Mesenchymal stem cell (in vitro differentiated cells and primary cell): ENCODE data around the gene ZSWIM4.
A peak's percentile ranks its signal among the peaks of the same experiment; 100 is the strongest.

Experiments used
- DNase-seq: peaks from one replicate; pipeline ENCODE4 v3.0.0-alpha.2; 2013
- H2AFZ ChIP-seq: one replicate; pipeline ENCODE4 v1.6.1; 2013; ENCODE audit warnings: low read depth, mild to moderate bottlenecking, control low read depth, inconsistent platforms, low read length, moderate library complexity
- H2AK5ac ChIP-seq: 2 replicates; pipeline ENCODE4 v1.6.1; 2013; ENCODE audit warnings: low read length, moderate library complexity, mild to moderate bottlenecking, inconsistent platforms; ENCODE audit not compliant: severe bottlenecking
- H2BK120ac ChIP-seq: one replicate; pipeline ENCODE4 v1.6.1; 2013; ENCODE audit warnings: low read depth, mild to moderate bottlenecking, inconsistent platforms, low read length, moderate library complexity
- H2BK12ac ChIP-seq, 2 experiments: one replicate each; pipeline ENCODE4 v1.6.1; 2013; ENCODE audit warnings: inconsistent platforms in 2 of 2, low read length in 2 of 2, mild to moderate bottlenecking in 2 of 2, moderate library complexity in 2 of 2, control low read depth in 1 of 2
- H2BK15ac ChIP-seq: one replicate; pipeline ENCODE4 v1.6.1; 2013; ENCODE audit warnings: mild to moderate bottlenecking, low read depth, inconsistent platforms; ENCODE audit not compliant: poor library complexity, severe bottlenecking
- H2BK5ac ChIP-seq: 2 replicates; pipeline ENCODE4 v1.6.1; 2013; ENCODE audit warnings: low read depth, mild to moderate bottlenecking, low read length, control low read depth, inconsistent platforms; ENCODE audit not compliant: poor library complexity, severe bottlenecking
- H3K14ac ChIP-seq, 2 experiments: one replicate each; pipeline ENCODE4 v1.6.1; 2013; ENCODE audit warnings: inconsistent platforms in 2 of 2, low read length in 2 of 2, control low read depth in 1 of 2, mild to moderate bottlenecking in 1 of 2, moderate library complexity in 1 of 2
- H3K18ac ChIP-seq, 2 experiments: one replicate each; pipeline ENCODE4 v1.6.1; 2013; ENCODE audit warnings: inconsistent platforms in 2 of 2, low read length in 2 of 2, control low read depth in 1 of 2, low read depth in 1 of 2, mild to moderate bottlenecking in 1 of 2
- H3K23ac ChIP-seq, 2 experiments: one replicate each; pipeline ENCODE4 v1.6.1; 2013; ENCODE audit warnings: inconsistent platforms in 2 of 2, low read length in 2 of 2, mild to moderate bottlenecking in 2 of 2, moderate library complexity in 2 of 2, control low read depth in 1 of 2
- H3K27ac ChIP-seq: 2 replicates; pipeline ENCODE4 v1.5.1; 2013; ENCODE audit warnings: mild to moderate bottlenecking, moderate library complexity, low read length, control low read depth, inconsistent platforms; ENCODE audit not compliant: poor library complexity, severe bottlenecking
- H3K27me3 ChIP-seq, 2 experiments: 2 replicates each; pipeline versions ENCODE4 v1.6.1 to v1.7.0; 2013; ENCODE audit warnings: low read length in 2 of 2, mild to moderate bottlenecking in 2 of 2, moderate library complexity in 2 of 2, control low read depth in 1 of 2, inconsistent platforms in 1 of 2; ENCODE audit not compliant: control insufficient read depth in 1 of 2, insufficient read depth in 1 of 2
- H3K36me3 ChIP-seq, 2 experiments: 2 replicates each; pipeline versions ENCODE4 v1.6.1 to v1.7.0; 2013; ENCODE audit warnings: low read length in 2 of 2, control low read depth in 1 of 2, inconsistent platforms in 1 of 2, low read depth in 1 of 2, mild to moderate bottlenecking in 1 of 2; ENCODE audit not compliant: insufficient read depth in 2 of 2, control insufficient read depth in 1 of 2
- H3K4ac ChIP-seq, 2 experiments: one replicate each; pipeline ENCODE4 v1.6.1; 2013; ENCODE audit warnings: inconsistent platforms in 2 of 2, low read length in 2 of 2, mild to moderate bottlenecking in 2 of 2, moderate library complexity in 2 of 2, control low read depth in 1 of 2, low read depth in 1 of 2
- H3K4me1 ChIP-seq: 2 replicates; pipeline ENCODE4 v1.6.1; 2013; ENCODE audit warnings: low read depth, low read length, control low read depth; ENCODE audit not compliant: control insufficient read depth, insufficient read depth
- H3K4me2 ChIP-seq: 2 replicates; pipeline ENCODE4 v1.6.1; 2013; ENCODE audit warnings: low read length, mild to moderate bottlenecking, inconsistent platforms; ENCODE audit not compliant: poor library complexity, severe bottlenecking
- H3K4me3 ChIP-seq, 2 experiments: 2 replicates each; pipeline versions ENCODE4 v1.5.1 to v1.7.0; 2013; ENCODE audit warnings: low read length in 2 of 2, mild to moderate bottlenecking in 2 of 2, control low read depth in 1 of 2, low read depth in 1 of 2; ENCODE audit not compliant: insufficient read depth in 1 of 2
- H3K79me1 ChIP-seq: replicated peaks from 2 replicates; pipeline ENCODE4 v1.6.1; 2013; ENCODE audit warnings: mild to moderate bottlenecking, control low read depth, low read length, inconsistent platforms; ENCODE audit not compliant: poor library complexity, severe bottlenecking
- H3K9ac ChIP-seq: 2 replicates; pipeline ENCODE4 v1.7.0; 2013; ENCODE audit warnings: mild to moderate bottlenecking, low read length, moderate library complexity
- H3K9me3 ChIP-seq: 2 replicates; pipeline ENCODE4 v1.7.0; 2013; ENCODE audit warnings: mild to moderate bottlenecking, low read length; ENCODE audit not compliant: control insufficient read depth
- H4K8ac ChIP-seq: one replicate; pipeline ENCODE4 v1.6.1; 2013; ENCODE audit warnings: inconsistent platforms, mild to moderate bottlenecking, low read length, moderate library complexity
- H4K91ac ChIP-seq: one replicate; pipeline ENCODE4 v1.6.1; 2013; ENCODE audit warnings: mild to moderate bottlenecking, low read length, inconsistent platforms
- WGBS: methylation state at CpG from one replicate; pipeline ENCODE4 v1.1.7; 2013; ENCODE audit warnings: mixed read lengths; 5-methylcytosine and 5-hydroxymethylcytosine counted together

Gene ZSWIM4

DNA sequence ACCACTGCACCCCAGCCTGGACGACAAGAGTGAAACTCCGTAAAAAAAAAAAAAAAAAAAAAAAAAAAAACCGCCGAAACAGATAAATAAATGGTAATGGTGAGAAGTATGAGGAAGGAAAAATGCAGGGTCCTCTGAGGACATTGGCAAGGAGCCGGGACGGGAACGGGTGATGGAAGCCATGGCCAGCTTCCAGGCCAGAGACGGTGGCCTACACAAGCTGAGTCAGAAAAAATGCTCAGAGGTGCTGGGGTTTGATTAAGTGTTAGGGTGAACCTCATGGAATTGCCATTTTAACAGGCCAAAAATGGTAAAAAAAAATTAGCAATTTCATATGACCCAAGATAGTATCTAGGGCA lies 866 bp upstream of the ZSWIM4 start:
- Histone ChIP-seq H2BK120ac (peak overlapping the region; percentile 79), H3K14ac (no peak overlapping the region), H3K27ac (peak overlapping the region; percentile 76), H2BK15ac (peak overlapping the region; percentile 77), H2BK12ac (peak overlapping the region in 1 of 2 experiments; percentile 50), H4K91ac (no peak overlapping the region), H3K79me1 (peaks cover 12% of the 10 kb centered on the region), H4K8ac (no peak overlapping the region), H3K27me3 (no peaks in the 10 kb centered on the region), H2BK5ac (no peak overlapping the region), H3K36me3 (peaks cover 0 to 5% of the 10 kb centered on the region in 2 experiments), H3K9me3 (no peaks in the 10 kb centered on the region), H3K4ac (peak overlapping the region in 1 of 2 experiments; percentile 75), H2AK5ac (no peak overlapping the region), H3K9ac (peak overlapping the region; percentile 98), H2AFZ (no peak overlapping the region), H3K23ac (no peak overlapping the region), H3K4me2 (peak overlapping the region; percentile 80), H3K4me3 (peak overlapping the region; percentile 94 to 95), H3K18ac (peak overlapping the region; percentile 83 to 94), H3K4me1 (peaks cover 10% of the 10 kb centered on the region)
- WGBS, result 49% methylated on average over 8 of the region's 8 CpGs
- DNase-seq, result peak; percentile 94

DNA sequence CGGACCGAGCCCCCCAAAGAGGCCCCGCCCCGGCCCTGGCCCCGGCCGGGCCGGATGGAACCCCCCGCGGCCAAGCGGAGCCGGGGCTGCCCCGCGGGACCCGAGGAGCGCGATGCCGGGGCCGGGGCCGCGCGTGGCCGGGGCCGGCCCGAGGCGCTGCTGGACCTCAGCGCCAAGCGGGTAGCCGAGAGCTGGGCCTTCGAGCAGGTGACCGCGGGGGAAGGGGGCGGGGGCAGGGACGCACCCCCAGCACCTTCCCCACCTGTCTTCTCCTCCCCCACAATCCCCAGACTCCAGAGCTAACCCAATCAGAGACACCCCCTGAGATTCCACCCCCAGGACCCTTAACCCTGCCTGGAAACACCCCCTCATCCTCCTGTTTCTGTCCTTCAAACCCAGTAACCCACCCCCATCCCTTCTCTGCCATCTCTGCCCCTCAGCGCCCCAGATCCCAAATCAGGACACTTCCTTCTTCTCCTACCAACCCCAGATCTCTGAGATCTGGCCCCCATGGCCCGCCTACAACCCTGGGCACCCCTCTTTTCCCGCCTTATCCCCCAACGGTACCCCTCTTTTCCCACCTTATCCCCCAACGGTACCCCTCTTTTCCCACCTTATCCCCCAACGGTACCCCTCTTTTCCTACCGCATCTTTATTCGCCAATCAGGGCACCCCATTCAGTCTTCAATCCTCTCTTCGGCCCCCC lies 505 bp downstream of the ZSWIM4 start:
- Histone ChIP-seq H3K9me3 (no peaks in the 10 kb centered on the region), H3K14ac (peak overlapping the region in 1 of 2 experiments; percentile 81), H2BK12ac (peak overlapping the region in 1 of 2 experiments; percentile 38), H4K91ac (peak overlapping the region; percentile 78), H3K79me1 (peaks cover 15% of the 10 kb centered on the region), H3K18ac (peak overlapping the region; percentile 71 to 98), H2BK5ac (peak overlapping the region; percentile 88), H3K23ac (peak overlapping the region in 1 of 2 experiments; percentile 53), H3K4ac (peak overlapping the region; percentile 46 to 79), H3K27ac (peak overlapping the region; percentile 66), H4K8ac (peak overlapping the region; percentile 61), H3K27me3 (no peaks in the 10 kb centered on the region), H3K4me2 (peak overlapping the region; percentile 89), H3K36me3 (peaks cover 2 to 15% of the 10 kb centered on the region in 2 experiments), H3K9ac (peak overlapping the region; percentile 91), H2AFZ (no peak overlapping the region), H2BK120ac (peak overlapping the region; percentile 83), H2AK5ac (peak overlapping the region; percentile 26), H2BK15ac (peak overlapping the region; percentile 100), H3K4me1 (peaks cover 12% of the 10 kb centered on the region), H3K4me3 (peak overlapping the region; percentile 87 to 90)
- no peak for DNase-seq
- WGBS, result 6% methylated on average over 16 of the region's 42 CpGs

- H3K27me3 ChIP-seq, result no peaks in the 10 kb centered on the region
- peak; percentile 97 for DNase-seq
- H2BK12ac ChIP-seq, result no peak overlapping the region
- peaks cover 18% of the 10 kb centered on the region for H3K79me1 ChIP-seq
- H2AK5ac ChIP-seq, result peak overlapping the region; percentile 95
- peaks cover 9 to 20% of the 10 kb centered on the region in 2 experiments for H3K36me3 ChIP-seq
- WGBS, result 16% methylated on average over 10 of the region's 12 CpGs
- no peak overlapping the region for H2AFZ ChIP-seq
- H3K14ac ChIP-seq, result no peak overlapping the region
- H3K4me3 ChIP-seq, result peak overlapping the region; percentile 87 to 90
- no peak overlapping the region for H2BK5ac ChIP-seq
- H3K9ac ChIP-seq, result peak overlapping the region; percentile 91
- peak overlapping the region; percentile 54 for H4K8ac ChIP-seq
- no peaks in the 10 kb centered on the region for H3K9me3 ChIP-seq
- H3K23ac ChIP-seq, result peak overlapping the region in 1 of 2 experiments; percentile 53
- no peak overlapping the region for H2BK15ac ChIP-seq
- no peak overlapping the region for H4K91ac ChIP-seq
- peak overlapping the region; percentile 73 for H2BK120ac ChIP-seq
- peaks cover 12% of the 10 kb centered on the region for H3K4me1 ChIP-seq
- H3K4me2 ChIP-seq, result peak overlapping the region; percentile 89
- peak overlapping the region; percentile 82 for H3K27ac ChIP-seq
- peak overlapping the region; percentile 30 to 81 for H3K4ac ChIP-seq
- H3K18ac ChIP-seq, result peak overlapping the region in 1 of 2 experiments; percentile 11
Measured at GRCh38 chr19:13796301-13797057, 1.2 kb downstream of the ZSWIM4 start.

DNA sequence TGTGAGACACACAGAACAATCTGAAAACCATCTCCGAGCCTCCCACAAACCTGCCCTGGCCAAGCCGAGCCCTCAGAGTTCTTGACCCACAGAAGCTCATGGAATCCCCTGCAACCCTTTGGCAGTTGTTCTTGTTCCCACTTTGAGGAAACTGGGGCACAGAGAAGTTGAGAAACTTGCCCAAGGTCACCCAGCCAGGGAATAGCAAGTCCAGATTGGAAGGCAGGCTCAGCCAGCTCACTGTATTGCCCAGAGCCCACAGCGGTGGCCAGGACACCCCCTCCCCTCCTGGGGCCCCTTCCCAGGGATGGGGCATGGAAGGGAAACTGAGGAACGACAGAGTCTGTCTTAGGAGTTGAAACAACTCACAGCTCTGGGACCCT lies 1.8 kb downstream of the ZSWIM4 start:
- peak overlapping the region; percentile 67 for H4K8ac ChIP-seq
- peak overlapping the region; percentile 89 for H3K4me2 ChIP-seq
- peaks cover 9 to 20% of the 10 kb centered on the region in 2 experiments for H3K36me3 ChIP-seq
- no peaks in the 10 kb centered on the region for H3K27me3 ChIP-seq
- peaks cover 18% of the 10 kb centered on the region for H3K79me1 ChIP-seq
- no peak overlapping the region for H2BK5ac ChIP-seq
- peak overlapping the region; percentile 54 for H2BK15ac ChIP-seq
- H2BK120ac ChIP-seq, result no peak overlapping the region
- peak overlapping the region; percentile 82 for H3K27ac ChIP-seq
- peak overlapping the region in 1 of 2 experiments; percentile 90 for H3K4me3 ChIP-seq
- no peak overlapping the region for H3K23ac ChIP-seq
- H3K9me3 ChIP-seq, result no peaks in the 10 kb centered on the region
- H3K4ac ChIP-seq, result peak overlapping the region in 1 of 2 experiments; percentile 81
- H3K9ac ChIP-seq, result peak overlapping the region; percentile 91
- WGBS, result 78% methylated on average over 3 of the region's 4 CpGs
- DNase-seq, result no peak
- H4K91ac ChIP-seq, result peak overlapping the region; percentile 82
- H3K4me1 ChIP-seq, result peaks cover 12% of the 10 kb centered on the region
- peak overlapping the region; percentile 72 to 82 for H2BK12ac ChIP-seq
- H2AK5ac ChIP-seq, result peak overlapping the region; percentile 95
- no peak overlapping the region for H3K18ac ChIP-seq
- no peak overlapping the region for H2AFZ ChIP-seq
- peak overlapping the region in 1 of 2 experiments; percentile 4 for H3K14ac ChIP-seq
